Measurements from ENCODE around the gene TTC21B. TPM values are rescaled to one million over a fixed set of nuclear protein-coding genes. Genes with fewer than 3 reads are reported as not detected.

The TTC21B gene
- total RNA-seq, 1 experiment from 2014 or later = 9.8 TPM

- H3K4me2 ChIP-seq = no peak overlapping the region
- no peak for TF ChIP-seq EZH2 (IDR thresholded peaks at IDR 0.05; ENCODE audit: low read depth)
- TF ChIP-seq CTCF (conservative IDR thresholded peaks at IDR 0.05) = no peak
- DNase-seq = no peak
- H3F3A ChIP-seq (ENCODE audit: insufficient read depth, low read depth) = no peaks in the 10 kb centered on the region
- no peaks in the 10 kb centered on the region for H3K9me2 ChIP-seq (ENCODE audit: insufficient read depth)
- no peaks in the 10 kb centered on the region for H3K4me1 ChIP-seq (replicated peaks; ENCODE audit: insufficient read depth)
- CTCF ChIA-PET = no interaction called here
- H3K4me3 ChIP-seq = no peak overlapping the region
- H3K27me3 ChIP-seq (ENCODE audit: insufficient read depth, low read depth) = no peaks in the 10 kb centered on the region
- no peaks in the 10 kb centered on the region for H3K9me3 ChIP-seq (ENCODE audit: insufficient read depth, low read depth)
- H3K36me3 ChIP-seq (ENCODE audit: low read depth) = no peaks in the 10 kb centered on the region
- POLR2A ChIA-PET (ENCODE audit: unreplicated experiment) = no interaction called here
- H2AFZ ChIP-seq = no peak overlapping the region
- no peaks in the 10 kb centered on the region for H4K20me1 ChIP-seq (ENCODE audit: insufficient read depth)
- no peaks in the 10 kb centered on the region for H3K79me2 ChIP-seq (ENCODE audit: low read depth)
- no peak overlapping the region for H3K27ac ChIP-seq
- intact Hi-C loops (cut with micrococcal nuclease; ENCODE audit: unreplicated experiment) = no loop called here
- BruUV-seq (replicated peaks) = no TSS peak
Observed at GRCh38 chr2:165846056-165846455, 107.5 kb downstream of the TTC21B start.

- Histone ChIP-seq H3K36me3 (ENCODE audit: low read depth) (no peaks in the 10 kb centered on the region), H3K9me2 (ENCODE audit: insufficient read depth) (no peaks in the 10 kb centered on the region), H3K27me3 (ENCODE audit: insufficient read depth, low read depth) (no peaks in the 10 kb centered on the region), H3F3A (ENCODE audit: insufficient read depth, low read depth) (no peaks in the 10 kb centered on the region), H4K20me1 (ENCODE audit: insufficient read depth) (no peaks in the 10 kb centered on the region), H3K4me1 (replicated peaks; ENCODE audit: insufficient read depth) (no peaks in the 10 kb centered on the region), H3K27ac (no peak overlapping the region), H2AFZ (no peak overlapping the region), H3K79me2 (ENCODE audit: low read depth) (no peaks in the 10 kb centered on the region), H3K9me3 (ENCODE audit: insufficient read depth, low read depth) (no peaks in the 10 kb centered on the region), H3K4me3 (no peak overlapping the region), H3K4me2 (no peak overlapping the region)
- ChIA-PET CTCF (no interaction called here), POLR2A (ENCODE audit: unreplicated experiment) (no interaction called here)
- BruUV-seq (replicated peaks) = no TSS peak
- DNase-seq = no peak
- intact Hi-C loops (cut with micrococcal nuclease; ENCODE audit: unreplicated experiment) = no loop called here
- TF ChIP-seq CTCF (conservative IDR thresholded peaks at IDR 0.05) (no peak), EZH2 (IDR thresholded peaks at IDR 0.05; ENCODE audit: low read depth) (no peak)
Observed at GRCh38 chr2:165844216-165844615, 109.4 kb downstream of the TTC21B start.

GRCh38 chr2:165843351-165843750 is 110.2 kb downstream of the TTC21B start:
- no TSS peak for BruUV-seq (replicated peaks)
- Histone ChIP-seq H3F3A (ENCODE audit: insufficient read depth, low read depth) (no peaks in the 10 kb centered on the region), H3K36me3 (ENCODE audit: low read depth) (no peaks in the 10 kb centered on the region), H3K9me2 (ENCODE audit: insufficient read depth) (no peaks in the 10 kb centered on the region), H3K27me3 (ENCODE audit: insufficient read depth, low read depth) (no peaks in the 10 kb centered on the region), H3K4me2 (no peak overlapping the region), H4K20me1 (ENCODE audit: insufficient read depth) (no peaks in the 10 kb centered on the region), H2AFZ (no peak overlapping the region), H3K4me1 (replicated peaks; ENCODE audit: insufficient read depth) (no peaks in the 10 kb centered on the region), H3K27ac (no peak overlapping the region), H3K79me2 (ENCODE audit: low read depth) (no peaks in the 10 kb centered on the region), H3K4me3 (no peak overlapping the region), H3K9me3 (ENCODE audit: insufficient read depth, low read depth) (no peaks in the 10 kb centered on the region)
- no peak for DNase-seq
- ChIA-PET CTCF (no interaction called here), POLR2A (ENCODE audit: unreplicated experiment) (no interaction called here)
- intact Hi-C loops (cut with micrococcal nuclease; ENCODE audit: unreplicated experiment) = no loop called here
- TF ChIP-seq EZH2 (IDR thresholded peaks at IDR 0.05; ENCODE audit: low read depth) = no peak
- TF ChIP-seq CTCF (conservative IDR thresholded peaks at IDR 0.05) = no peak

Measured in PC-9 (cell line).